DND-41 (cell line): ENCODE results near the gene GABBR2.

Experiments
- EZH2 ChIP-seq: IDR thresholded peaks from 3 replicates; pipeline ENCODE4 v1.6.1; 2012; ENCODE audit warnings: borderline replicate concordance, low read depth, mild to moderate bottlenecking, moderate library complexity, low read length, inconsistent platforms; ENCODE audit not compliant: severe bottlenecking
- TF ChIP-seq, protein P1 (sequence below): IDR thresholded peaks from 2 replicates; pipeline ENCODE4 v1.5.1; 2012; ENCODE audit warnings: borderline replicate concordance, low read length, moderate library complexity, mild to moderate bottlenecking; ENCODE audit not compliant: poor library complexity, severe bottlenecking; ENCODE audit errors: extremely low read depth

DNA sequence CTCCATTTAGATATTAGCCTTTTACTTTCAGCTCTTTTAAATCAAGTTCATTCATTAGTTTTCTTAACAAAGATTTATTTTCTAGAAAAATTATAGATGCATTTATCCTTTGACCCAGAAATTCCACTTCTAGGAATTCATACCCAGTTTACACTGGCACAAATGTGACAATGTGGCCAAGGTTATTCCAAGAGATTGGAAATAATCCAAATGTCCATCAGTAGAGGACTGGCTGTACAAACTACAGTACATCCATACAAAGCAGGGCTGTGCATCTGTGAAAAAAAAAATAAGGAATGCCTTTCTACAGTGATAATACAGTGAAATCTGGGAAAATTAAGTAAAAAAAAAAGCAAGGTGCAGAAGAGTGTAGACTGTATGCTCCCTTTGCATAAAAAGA lies 149.2 kb downstream of the GABBR2 start:
- TF ChIP-seq, protein P1, sequence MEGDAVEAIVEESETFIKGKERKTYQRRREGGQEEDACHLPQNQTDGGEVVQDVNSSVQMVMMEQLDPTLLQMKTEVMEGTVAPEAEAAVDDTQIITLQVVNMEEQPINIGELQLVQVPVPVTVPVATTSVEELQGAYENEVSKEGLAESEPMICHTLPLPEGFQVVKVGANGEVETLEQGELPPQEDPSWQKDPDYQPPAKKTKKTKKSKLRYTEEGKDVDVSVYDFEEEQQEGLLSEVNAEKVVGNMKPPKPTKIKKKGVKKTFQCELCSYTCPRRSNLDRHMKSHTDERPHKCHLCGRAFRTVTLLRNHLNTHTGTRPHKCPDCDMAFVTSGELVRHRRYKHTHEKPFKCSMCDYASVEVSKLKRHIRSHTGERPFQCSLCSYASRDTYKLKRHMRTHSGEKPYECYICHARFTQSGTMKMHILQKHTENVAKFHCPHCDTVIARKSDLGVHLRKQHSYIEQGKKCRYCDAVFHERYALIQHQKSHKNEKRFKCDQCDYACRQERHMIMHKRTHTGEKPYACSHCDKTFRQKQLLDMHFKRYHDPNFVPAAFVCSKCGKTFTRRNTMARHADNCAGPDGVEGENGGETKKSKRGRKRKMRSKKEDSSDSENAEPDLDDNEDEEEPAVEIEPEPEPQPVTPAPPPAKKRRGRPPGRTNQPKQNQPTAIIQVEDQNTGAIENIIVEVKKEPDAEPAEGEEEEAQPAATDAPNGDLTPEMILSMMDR, result no peak
- TF ChIP-seq EZH2, result no peak
